T-helper 9 cell (primary cell): ENCODE results near the gene WDR36.

Experiments used
- DNase-seq: peaks from one replicate; pipeline ENCODE4 v3.0.0-alpha.2; 2020

WDR36 gene

DNA sequence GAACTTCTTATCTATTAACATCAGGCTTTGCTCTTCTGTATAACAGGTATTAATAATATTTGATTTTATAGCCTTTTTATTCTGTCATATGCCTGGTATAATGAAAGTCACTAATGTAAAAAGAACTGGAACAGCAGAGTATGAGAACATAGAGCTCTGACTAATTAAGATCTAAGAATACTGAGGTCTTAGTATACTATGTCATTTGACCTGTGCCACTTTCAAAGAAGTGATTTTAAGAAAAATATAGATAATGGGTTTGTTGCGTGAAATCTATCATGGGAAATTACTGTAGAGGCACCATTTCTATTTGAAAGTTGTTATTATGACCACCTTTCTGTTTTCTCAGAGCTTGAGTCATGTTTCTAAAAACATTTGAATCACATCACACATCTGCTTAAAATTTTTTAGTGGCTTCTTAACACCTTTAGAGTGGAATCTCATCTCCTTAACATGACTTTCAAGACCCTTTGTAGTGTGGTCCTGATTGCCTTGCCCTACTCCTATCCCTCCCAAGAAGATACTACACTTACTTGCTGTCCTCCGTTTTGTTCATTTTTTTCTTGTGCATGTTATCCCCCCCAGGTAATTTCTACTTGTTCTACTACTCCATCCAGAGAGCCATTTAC, 14.3 kb downstream of the WDR36 start:
- no peak for DNase-seq

DNA sequence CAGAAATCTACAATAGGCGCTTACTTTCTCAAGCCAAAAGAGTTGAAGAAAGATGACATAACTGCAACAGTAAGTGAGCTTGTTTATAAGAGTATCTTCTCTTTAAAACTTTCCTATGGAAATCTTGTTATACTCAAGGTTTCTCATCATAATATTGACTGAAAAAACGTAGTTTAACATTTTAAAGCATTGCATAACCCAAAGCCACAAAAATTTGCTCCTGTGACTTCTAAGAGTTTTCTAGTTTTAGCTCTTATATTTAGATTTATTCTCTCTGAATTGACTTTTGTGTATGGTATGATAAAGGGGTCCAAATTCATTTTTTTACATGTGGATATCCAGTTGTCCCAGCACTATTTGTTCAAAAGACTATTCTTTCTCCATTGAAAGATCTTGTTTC, 15.2 kb downstream of the WDR36 start:
- DNase-seq: no peak

DNA sequence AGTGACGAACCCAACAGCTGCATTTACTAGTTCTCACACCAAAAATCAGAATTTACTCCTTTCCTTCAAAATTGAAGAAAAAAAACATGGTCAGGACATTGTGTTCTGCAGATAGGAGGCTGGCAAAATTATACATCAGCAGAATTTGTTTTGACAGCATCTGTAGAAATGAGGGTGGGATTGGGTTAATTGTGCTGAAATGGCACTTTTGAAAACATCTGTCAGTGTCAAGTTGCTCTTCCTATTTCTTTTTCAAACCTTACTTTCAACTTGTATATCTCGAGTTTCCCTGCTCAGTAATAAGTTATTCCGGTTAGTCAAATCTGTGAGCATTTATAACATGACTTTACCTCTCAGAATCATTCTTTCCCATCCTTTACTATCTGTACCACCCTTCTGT, 19.8 kb downstream of the WDR36 start:
- no peak for DNase-seq

DNA sequence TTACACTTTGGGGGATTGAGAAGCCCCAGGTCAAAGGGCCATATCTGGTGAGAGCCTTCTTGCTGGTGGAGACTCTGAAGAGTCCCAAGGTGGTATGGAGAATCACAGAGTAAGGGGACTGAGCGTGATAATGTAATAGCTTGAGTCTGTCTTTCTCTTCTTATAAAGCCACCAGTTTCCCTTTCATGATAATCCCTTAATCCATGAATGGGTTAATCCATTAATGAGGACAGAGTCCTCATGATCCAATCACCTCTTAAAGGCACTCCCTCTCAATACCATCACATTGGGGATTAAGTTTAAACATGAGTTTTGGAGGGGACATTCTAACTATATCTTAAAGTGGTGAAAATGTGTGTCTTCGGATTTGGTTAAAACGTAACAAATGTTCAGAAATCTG, 21.5 kb downstream of the WDR36 start:
- no peak for DNase-seq

DNA sequence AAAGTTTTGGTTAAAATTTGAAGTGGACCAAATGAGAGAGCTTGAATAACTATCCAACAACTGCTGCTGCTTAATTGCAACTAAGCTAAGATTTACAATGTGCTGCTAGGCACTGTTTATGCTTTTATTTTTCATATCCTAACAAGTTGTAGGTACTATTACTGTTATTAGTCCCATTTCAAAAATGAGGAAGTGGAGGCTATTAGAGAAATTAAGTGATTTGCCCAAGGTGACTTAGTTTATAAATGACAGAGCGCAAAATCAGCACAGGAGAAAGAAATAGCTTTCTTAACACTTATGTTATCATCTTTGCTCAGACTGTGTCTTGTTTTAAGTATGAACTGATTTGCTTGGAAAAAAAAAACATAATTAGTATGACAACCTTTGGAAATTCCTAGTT, 23.1 kb downstream of the WDR36 start:
- no peak for DNase-seq

DNA sequence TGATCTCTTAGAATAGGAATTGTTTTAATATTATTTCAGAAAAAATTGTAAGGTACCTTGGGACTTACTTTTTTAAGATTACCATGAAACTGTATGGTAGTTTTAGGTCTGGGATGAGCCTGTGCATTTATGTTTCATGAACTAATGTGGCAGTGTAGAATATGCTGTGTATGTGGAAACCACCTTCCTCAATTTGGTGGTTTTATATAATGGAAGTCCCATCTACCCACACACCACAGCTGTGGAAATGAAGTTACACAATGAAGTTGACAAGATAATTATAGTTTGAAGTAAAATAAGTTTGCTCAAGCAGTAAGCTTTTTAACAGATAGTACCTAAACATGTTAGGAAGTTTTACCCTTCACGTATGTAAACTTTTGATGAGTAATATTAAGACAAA, 24.4 kb downstream of the WDR36 start:
- no peak for DNase-seq

DNA sequence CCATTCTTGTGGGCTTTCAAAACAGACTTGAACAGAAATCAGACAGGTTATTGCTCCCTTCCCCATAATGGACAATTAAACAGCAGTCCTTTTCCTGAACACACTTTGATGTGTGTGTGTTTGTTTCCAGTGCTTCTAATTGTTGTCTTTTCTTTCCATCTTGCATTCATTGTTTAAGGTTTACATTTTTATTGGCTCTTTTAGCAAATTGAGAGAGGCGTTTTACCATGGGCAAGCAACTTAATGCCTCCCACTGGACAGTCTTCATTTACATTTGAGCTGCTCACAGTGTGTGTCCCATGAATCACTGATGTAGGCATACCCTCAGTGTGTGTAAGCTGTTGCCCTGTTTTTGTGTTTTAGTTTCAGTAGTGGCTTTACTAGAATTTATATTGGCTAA, 25.0 kb downstream of the WDR36 start:
- DNase-seq: no peak

DNA sequence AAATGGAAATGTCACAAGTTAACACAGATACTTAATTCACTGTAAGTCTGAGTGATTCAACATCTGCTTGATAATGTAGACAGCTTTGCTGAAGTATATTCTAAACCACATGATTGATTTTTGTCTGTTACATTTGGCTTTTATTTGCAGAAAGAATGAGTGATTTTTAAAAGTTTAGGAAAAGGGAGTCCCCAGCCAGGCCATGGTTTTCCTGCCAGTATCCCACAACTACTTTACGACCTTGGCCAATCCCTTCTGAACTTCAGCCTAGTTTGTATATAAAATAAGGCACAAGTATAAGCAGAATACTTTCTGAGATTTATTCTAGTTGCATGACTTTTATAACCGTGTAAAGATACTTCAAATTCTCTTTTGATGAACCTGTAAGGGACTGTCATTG, 27.1 kb downstream of the WDR36 start:
- no peak for DNase-seq

DNA sequence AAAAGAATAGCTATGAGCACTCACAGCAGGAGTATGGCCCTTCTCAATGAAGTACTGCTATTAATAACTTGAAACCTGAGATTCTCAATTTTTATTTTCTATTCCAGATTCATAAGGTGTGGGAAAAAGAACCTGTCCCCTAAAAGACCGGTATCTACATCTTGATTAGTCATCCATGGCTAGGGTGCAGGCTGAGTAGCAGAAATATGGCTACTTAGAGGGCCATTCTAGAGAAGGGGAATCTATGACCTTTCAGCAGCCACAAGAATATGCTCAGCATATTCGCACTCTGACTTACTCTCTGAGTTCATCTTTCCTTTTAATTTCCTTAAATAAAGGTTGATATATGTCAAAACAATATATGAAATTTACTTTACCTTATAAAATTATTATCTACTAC, 27.7 kb downstream of the WDR36 start:
- DNase-seq: no peak

DNA sequence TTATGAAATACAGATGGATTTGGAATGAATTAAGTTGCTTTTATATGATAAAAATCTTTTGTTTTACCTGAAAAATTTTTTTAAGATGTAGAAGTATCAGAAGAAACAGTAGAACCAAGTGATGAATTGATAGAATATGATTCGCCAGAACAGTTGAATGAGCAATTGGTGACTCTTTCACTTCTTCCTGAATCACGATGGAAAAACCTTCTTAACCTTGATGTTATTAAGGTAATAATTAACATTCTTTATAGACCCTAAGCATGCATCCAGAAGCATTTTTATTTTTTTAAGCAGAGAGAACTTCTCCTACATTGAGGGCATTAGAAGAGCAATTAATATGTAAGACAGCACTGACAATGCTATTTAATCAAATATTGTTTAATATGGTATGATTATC, 28.8 kb downstream of the WDR36 start:
- no peak for DNase-seq

DNA sequence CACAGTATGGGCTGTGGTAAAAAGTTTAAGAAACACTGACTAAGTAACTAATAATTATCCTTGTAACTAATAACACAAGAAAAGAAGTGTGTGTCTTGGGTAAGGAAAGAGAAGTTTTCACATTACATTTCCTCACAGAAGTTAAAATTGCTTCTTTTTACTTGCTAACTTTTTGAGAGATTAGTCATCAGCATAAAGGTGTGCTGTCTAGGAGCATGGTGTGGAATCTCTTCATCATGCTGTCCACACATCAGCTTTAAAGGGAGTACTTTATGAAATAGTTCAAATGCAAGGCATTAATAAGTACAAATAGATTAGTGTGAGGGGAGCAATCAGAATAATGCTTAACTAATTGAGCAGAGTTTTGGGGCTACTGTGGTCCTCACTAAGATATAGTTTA, 29.8 kb downstream of the WDR36 start:
- DNase-seq: no peak

DNA sequence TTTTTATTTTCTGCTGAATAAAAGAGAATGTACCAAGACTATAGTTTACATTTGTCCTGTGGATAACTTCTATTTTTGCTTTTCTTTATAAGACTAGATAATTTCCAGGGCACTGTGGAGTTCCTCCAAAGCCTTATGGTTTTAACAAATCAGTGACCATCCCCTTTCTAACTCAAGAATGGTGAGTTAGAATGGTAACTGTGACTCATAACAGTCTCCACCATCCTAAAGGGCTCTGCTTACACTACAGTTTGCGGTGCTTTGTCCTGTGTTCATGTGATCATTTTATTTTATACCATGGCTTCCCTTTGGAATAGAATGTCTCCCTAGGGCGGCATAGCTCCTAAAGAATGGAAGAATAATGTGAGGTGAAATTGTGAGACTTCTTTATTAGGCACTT, 30.2 kb downstream of the WDR36 start:
- DNase-seq: no peak

DNA sequence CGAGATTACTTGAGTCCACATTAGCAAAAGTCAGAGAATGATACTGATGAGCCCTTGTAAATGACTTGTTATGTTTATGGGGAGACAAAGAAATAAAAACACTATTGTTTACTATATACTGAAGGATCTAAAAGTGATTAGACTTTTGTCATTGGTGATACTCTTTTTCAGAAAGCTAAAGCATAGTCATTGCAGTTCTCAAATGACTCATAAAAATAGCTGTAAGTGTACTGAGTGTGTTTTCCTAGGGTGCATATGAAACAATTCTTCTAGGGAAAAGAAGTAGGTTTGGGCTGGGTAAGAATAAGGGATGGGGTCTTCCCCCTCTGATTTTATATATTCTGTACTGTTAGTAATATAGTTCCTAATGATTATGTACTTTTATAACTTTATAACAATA, 32.6 kb downstream of the WDR36 start:
- DNase-seq: no peak

DNA sequence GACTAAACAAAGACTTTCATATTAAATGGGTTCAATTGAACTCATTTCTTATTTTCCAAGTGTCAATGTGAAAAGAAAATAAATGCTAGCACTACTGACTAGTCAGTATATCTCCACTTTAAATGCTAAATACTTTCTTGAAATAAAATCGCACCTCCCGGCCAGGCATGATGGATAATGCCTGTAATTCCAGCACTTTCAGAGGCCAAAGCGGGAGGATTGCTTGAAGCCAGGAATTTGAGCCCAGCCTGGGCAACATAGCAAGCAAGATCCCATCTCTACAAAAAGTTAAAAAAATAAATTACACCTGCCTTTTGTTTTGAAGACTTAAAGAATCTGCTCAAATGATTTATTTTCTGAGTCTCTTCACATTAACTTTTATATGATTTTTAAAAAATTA, 34.7 kb downstream of the WDR36 start:
- no peak for DNase-seq

DNA sequence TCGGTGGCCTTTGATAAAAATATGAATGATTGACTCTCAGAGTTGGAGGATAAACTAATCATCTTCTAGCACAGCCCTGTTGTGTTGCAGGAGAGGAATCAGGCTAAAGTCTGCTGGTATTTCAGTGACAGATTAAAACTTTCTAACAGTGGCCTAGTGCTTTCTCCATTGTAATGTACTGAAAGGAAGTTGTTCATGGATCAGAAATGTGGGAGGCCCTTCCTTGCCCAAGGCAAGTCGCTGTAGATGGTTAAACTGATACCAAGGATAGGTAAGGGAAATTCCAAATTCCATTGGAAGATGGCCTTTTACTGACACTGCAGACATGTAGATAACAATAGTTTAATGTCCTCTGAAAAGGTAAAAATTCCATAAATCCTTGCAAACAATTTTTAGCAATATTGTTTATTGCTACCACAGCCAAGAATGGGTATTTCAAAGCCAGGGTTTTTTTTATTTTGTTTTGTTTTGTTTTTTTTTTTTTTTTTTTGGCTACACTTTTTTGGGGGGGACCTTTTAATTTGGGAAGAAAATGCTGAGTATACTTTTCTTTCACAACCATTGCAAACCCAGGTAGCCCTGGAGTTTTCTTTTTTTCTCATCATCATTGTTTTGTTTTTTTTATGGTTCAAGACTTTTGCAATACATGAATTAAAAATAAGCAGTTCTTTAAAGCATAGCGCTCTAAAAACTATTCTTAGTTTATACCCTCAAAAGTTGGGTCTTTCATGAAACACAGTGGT, 35.5 kb downstream of the WDR36 start:
- DNase-seq: no peak

DNA sequence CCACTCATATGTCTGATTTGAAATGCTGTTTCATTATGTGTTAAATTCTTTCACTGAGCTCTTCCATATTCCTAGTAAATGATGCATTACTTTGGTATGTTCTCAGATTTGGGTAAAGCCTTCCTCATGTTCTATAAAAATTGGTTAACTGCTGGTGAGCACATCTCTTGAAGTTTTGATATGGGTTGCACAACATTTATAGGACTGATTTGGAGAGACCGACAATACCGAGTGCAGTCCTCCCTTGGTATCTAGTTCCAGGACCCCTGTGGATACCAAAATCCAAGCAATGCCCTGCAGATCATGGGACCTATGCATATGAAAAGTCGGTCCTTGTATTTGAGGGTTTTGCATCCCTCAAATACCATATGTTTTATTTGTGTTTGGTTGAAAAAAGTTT, 37.8 kb downstream of the WDR36 start:
- no peak for DNase-seq

DNA sequence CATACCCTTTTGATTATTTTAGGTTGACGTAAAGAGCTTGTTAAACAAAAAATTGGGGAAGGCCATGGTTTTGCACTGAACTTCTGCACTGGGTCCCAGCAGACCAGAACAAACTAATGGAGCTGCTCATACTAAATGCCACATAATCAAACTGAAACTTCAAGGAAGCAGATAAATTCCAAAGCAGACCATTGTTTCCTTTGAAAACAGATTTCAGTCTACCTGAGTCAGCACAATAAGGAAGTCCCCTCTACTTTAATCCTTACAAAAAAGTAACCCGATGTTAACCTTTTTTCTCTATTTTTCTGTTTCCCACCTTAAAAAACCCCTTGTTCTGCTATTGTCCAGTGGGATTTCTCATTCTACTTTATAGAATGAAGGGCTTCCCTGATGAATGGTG, 39.2 kb downstream of the WDR36 start:
- DNase-seq: no peak

DNA sequence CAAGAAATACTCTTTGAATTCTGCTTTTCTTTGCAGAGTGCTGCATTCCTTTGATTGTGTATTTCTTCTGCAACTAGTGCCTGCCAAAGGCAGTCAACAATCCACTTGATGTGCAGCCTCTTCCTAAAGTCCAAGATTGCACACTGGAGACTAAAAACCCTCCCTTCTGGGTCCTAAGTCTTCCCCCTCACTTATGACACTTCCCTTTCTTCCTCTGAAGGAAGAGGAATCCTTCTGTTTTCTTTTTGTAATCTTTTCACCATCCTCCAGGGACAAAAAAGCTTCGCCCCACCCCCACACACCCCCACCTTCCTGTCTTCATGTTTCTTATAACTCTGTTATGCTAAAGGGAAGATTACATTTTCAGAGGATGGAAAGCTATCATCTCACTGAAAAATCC, 39.9 kb downstream of the WDR36 start:
- no peak for DNase-seq

DNA sequence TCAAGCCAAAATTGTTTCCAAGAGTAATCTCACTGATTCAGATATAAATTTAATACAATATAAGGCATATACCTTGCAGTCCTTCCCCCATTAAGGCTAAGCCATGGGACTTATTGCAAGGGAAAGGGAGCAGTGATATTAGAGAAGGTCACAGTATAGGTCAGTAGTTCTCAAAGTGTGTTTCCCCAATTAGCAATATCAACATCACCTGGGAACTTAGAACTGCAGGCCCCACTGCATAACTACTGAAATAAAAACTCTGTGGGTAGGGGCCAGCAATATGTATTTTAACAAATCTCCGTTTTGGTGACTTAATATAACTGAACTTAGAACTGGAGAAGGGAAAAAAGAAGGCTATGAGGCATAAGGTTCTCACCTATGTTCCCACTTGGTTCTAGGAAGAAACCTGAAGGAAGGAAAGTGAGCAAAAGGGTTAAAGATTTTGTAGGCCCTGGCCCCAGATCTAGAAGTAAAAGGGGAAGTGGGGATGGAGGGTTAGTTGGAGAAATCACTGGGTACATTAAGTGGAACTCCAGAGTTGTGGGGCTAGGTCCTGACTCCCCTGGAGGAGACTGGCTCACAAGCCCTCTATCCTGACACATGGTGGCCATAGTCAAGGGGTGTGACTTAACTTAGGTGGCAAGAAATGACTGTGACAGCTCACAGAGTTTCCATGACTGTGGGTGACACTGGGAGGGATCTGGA, 40.7 kb downstream of the WDR36 start:
- DNase-seq: no peak

DNA sequence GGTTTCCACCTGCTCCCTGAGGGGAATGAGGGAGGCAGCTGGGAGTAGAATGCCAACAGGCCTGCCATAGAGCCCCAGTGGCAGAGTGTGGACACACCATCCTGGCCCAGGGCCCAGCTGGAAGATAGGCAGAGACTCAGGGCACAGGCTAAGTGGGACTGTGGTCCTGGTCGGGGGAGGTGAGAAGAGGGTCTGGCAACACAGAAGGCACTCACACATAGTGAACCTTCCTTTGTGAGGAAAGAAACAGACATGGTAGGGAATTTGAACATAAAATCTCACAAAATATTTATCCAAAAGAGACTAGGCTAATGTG, 41.2 kb downstream of the WDR36 start:
- no peak for DNase-seq

DNA sequence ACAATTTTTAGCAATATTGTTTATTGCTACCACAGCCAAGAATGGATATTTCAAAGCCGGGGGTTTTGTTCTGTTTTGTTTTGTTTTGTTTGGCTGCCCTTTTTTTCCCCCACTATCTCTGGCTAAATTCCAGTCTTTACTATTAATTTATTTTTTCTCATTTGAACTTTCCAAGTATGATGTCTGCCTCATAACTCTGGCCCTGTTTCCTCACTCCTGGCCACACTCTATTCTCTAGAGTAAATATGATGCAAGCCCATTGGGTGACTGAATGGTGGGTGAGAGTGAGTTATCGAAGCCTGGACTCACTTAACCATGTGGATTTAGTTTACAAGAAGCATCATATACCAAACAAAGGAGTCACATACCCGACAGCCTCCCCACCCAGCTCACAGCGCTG, 41.9 kb downstream of the WDR36 start:
- no peak for DNase-seq

DNA sequence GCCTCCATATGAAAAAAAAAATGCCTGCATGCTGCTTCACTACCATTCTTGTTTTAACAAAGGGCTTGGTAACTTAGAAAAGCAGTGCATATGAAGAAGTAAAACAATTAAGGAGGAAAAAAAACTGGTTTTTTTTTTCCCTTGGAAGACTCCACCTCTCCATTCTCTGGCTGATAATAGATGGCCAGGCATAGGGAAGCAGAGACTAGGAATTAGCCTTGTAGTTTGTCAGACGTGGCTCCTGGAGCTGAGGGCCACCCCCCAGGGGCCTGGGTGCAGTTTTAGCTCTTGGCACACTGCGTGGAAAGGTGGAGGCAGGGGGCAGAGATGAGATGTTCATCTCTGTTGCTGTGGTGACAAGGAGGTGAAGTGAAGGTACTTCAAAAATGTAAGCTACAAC, 42.7 kb downstream of the WDR36 start:
- DNase-seq: no peak

DNA sequence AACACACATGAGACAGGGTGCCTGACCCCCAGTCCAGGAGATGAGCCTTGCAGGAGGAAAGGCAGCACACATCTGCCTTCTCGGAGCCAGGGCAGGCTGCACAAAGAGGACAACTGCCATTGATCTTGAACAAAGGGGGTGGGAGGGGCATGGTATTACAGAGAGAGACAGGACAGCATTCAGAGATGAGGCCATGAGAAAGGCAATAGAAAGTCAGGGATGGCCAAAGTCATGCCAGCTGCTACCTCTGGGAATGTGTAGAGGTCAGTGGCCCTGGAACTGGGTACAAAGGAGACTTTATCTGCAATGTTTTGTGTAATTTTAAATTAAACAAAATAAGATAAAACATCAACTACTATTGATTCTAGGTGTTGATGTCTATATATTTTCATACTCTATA, 43.2 kb downstream of the WDR36 start:
- no peak for DNase-seq

DNA sequence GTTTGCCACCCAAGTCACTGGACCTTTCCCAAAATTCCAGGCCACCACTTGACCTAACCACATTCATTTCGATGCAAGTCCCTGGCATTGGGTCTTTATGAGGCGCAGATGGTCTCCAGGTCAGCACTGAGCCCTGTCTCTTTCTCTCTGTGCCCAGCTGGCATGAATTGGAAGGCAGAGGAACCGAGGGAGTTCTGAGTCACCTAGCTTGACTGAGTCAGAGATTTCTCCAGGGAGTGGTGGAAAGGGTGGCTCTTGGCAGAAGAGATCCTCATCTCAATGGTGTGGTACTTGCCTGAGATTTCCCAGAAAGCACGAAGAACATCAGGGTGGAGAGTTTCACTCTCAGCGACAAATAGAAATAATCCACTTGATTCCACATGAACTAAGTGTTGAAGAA, 43.8 kb downstream of the WDR36 start:
- no peak for DNase-seq

DNA sequence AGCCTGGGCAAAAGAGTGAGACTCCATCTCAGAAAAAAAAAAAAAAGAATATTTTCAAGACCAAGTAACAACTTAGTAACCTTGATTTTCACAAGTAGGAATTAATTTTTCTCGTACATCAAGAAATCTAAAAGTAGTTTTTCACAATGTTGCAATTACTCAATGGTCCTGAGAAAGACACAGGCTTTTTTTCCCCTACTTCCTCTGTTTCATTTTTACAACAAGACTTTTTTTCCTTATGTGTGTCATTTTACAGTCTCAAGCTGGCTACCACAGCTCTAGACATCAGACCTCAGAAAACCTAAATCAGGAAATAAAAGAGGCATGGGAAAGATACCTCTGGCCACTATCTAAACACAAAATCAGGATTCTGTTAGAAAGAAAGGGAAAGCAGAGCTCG, 45.9 kb downstream of the WDR36 start:
- DNase-seq: no peak
